T-helper 17 cell (primary cell): ENCODE measurements around the gene PACS1. TPM values are rescaled to one million over a fixed set of nuclear protein-coding genes. Genes with fewer than 3 reads are reported as not detected.

Experiments
- ATAC-seq: fragments of 150-1000 bp; cut with Tn5 transposase; 2 replicates; pipeline ENCODE4 v1.10.0; 2021; ENCODE audit warnings: mild to moderate bottlenecking, moderate library complexity
- DNase-seq, 3 donors: peaks; one replicate each; pipeline versions ENCODE4 v3.0.0 to v3.0.0-alpha.2; 2020 to 2021
- H3K9me3 ChIP-seq: one replicate; pipeline ENCODE4 v1.7.0; 2013; ENCODE audit warnings: low read length, mild to moderate bottlenecking; ENCODE audit not compliant: control insufficient read depth, poor library complexity, severe bottlenecking
- H3K27ac Mint-ChIP-seq: one replicate; pipeline ENCODE4 v1.8.0; 2022; ENCODE audit warnings: mild to moderate bottlenecking, moderate library complexity, mixed read lengths
- H3K27me3 Mint-ChIP-seq: one replicate; pipeline ENCODE4 v1.8.0; 2022; ENCODE audit warnings: mixed read lengths
- H3K36me3 Mint-ChIP-seq: one replicate; pipeline ENCODE4 v1.8.0; 2022; ENCODE audit warnings: low read depth, mixed read lengths
- H3K4me1 Mint-ChIP-seq: one replicate; pipeline ENCODE4 v1.8.0; 2022; ENCODE audit warnings: mild to moderate bottlenecking, mixed read lengths
- H3K4me3 Mint-ChIP-seq: one replicate; pipeline ENCODE4 v1.8.0; 2022; ENCODE audit warnings: mild to moderate bottlenecking, moderate library complexity, mixed read lengths
- total RNA-seq, 4 donors: library from RNA in 2 of 4; stranded (reverse) in 2 of 4; gene quantifications; one replicate each; pipeline ENCODE4 v1.2.3 and lab custom pipeline; 2022 to 2026

The PACS1 gene
- total RNA-seq, 2 donors from 2014 or later: 215 to 227 TPM

DNA sequence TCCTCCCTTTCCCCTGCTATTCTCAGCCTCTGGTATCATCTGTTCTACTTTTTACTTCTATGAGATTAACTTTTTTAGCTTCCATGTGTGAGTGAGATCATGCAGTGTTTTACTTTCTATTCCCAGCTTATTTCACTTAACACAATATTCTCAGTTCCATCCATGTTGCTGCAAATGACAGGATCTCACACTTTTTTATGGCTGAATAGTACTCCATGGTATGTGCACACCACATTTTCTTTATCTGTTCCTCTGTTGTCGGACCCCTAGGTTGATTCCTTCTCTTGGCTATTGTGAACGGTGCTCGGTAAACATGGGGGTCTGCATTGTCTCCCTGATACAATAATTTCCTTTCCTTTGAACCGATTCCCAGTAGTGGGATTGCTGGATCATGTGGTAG, 117.4 kb downstream of the PACS1 start:
- ATAC-seq (no peak), DNase-seq (no peak)
- no peaks in the 10 kb centered on the region for H3K9me3 ChIP-seq
- Mint-ChIP-seq H3K4me3 (no peak overlapping the region), H3K27me3 (no peaks in the 10 kb centered on the region), H3K36me3 (no peaks in the 10 kb centered on the region), H3K4me1 (peaks cover 38% of the 10 kb centered on the region), H3K27ac (no peak overlapping the region)

- H3K27me3 Mint-ChIP-seq: no peaks in the 10 kb centered on the region
- H3K9me3 ChIP-seq: no peaks in the 10 kb centered on the region
- H3K4me1 Mint-ChIP-seq: peaks cover 33% of the 10 kb centered on the region
- ATAC-seq (no peak), DNase-seq (no peak)
- no peaks in the 10 kb centered on the region for H3K36me3 Mint-ChIP-seq
- no peak overlapping the region for H3K4me3 Mint-ChIP-seq
- no peak overlapping the region for H3K27ac Mint-ChIP-seq
Observed at GRCh38 chr11:66188580-66188979, 118.5 kb downstream of the PACS1 start.

DNA sequence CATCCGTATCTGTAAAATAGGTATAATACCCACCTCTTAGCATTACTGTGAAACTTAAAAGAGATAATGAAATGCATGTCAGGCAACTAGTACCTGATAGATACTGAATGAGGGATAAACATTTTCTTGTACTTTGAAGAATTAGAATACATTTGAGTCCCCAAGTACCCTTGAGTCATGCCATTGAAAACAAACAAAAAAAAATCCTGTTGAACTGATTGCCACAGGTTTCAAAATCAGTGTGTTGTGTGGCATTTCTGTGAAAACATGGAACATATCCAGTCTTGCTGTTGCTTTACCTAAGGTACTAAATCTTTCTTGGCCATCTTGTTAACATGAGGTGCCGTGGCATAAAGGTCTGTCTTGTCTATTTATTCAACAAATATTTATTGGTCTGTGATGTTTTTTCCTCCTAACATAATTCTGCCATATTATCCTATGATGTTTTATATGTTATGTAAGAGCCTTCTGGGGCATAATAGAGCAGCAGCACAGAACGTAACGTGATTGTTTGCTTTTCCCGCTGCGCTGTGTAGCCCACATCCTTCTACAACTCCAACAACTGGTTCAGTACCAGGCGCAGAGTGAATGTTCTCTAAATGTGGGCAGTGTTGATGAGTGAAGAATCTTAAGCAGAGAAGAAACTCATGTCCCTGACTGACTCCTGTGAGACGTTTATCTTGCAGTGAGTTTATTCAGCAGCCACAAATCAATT, 119.1 kb downstream of the PACS1 start:
- H3K4me3 Mint-ChIP-seq: no peak overlapping the region
- no peak overlapping the region for H3K27ac Mint-ChIP-seq
- H3K36me3 Mint-ChIP-seq: no peaks in the 10 kb centered on the region
- no peak for DNase-seq
- no peak for ATAC-seq
- peaks cover 29% of the 10 kb centered on the region for H3K4me1 Mint-ChIP-seq
- H3K9me3 ChIP-seq: no peaks in the 10 kb centered on the region
- H3K27me3 Mint-ChIP-seq: no peaks in the 10 kb centered on the region

GRCh38 chr11:66190786-66191185, 120.7 kb downstream of the PACS1 start:
- no peaks in the 10 kb centered on the region for H3K27me3 Mint-ChIP-seq
- H3K27ac Mint-ChIP-seq: peak overlapping the region; percentile 72
- DNase-seq (no peak), ATAC-seq (no peak)
- H3K4me1 Mint-ChIP-seq: peaks cover 20% of the 10 kb centered on the region
- H3K4me3 Mint-ChIP-seq: no peak overlapping the region
- no peaks in the 10 kb centered on the region for H3K9me3 ChIP-seq
- no peaks in the 10 kb centered on the region for H3K36me3 Mint-ChIP-seq

DNA sequence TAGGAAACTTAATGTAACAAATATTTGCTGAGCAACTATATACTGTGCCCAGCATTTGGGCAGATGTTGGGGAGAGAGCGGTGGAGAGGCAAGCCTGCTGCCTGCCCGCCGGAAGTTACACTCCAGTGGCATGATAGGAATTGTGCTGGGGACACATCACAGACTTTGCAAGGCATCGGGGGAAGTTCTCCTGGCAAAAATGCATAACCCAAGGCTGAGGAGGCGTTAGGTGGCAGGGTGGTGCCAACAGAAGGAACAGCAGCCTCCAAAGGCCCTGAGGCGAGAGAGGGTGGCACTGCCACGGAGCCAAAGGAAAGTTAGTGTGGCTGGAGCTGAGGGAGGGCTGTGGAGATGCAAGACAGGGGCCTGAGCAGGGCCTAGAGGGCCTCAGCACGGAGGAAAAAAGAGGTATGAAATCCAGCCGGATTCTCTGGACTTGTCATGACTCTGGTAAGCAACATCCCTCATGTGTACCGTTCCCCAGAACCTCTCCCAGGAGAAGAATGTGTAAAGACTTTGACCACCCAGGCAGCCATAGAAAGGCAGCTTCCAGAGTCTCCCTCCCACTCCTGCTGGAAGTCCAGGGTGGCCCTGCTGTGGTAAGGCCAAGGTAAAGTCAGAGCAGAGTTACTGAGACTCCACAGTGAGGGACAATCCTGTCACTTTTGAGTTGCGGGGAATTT, 122.2 kb downstream of the PACS1 start:
- ATAC-seq (no peak), DNase-seq (no peak)
- no peaks in the 10 kb centered on the region for H3K9me3 ChIP-seq
- Mint-ChIP-seq H3K27me3 (no peaks in the 10 kb centered on the region), H3K27ac (peak overlapping the region; percentile 72), H3K36me3 (no peaks in the 10 kb centered on the region), H3K4me1 (peaks cover 15% of the 10 kb centered on the region), H3K4me3 (peak overlapping the region; percentile 62)

DNA sequence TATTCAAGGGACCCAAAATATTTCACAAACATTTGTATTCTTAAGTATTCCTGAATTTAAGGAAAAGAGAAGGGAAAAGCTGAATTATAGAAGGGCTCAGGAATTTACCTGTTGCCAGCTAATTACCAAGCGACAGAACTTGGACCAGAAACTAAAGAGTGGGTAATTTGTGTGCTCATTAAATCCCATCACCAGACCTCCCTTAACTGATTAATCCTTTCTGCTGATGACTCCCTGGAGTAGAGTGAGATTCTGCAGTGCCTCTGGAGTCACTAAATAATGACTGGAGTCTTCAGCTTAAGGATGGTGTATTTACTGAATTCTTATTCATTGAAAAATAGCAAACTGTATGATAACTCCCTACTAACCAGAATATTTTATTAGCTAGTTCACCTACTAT, 124.3 kb downstream of the PACS1 start:
- H3K27me3 Mint-ChIP-seq: no peaks in the 10 kb centered on the region
- no peak for ATAC-seq
- no peak overlapping the region for H3K4me3 Mint-ChIP-seq
- H3K27ac Mint-ChIP-seq: no peak overlapping the region
- no peak for DNase-seq
- no peaks in the 10 kb centered on the region for H3K9me3 ChIP-seq
- no peaks in the 10 kb centered on the region for H3K36me3 Mint-ChIP-seq
- H3K4me1 Mint-ChIP-seq: peaks cover 6% of the 10 kb centered on the region

DNA sequence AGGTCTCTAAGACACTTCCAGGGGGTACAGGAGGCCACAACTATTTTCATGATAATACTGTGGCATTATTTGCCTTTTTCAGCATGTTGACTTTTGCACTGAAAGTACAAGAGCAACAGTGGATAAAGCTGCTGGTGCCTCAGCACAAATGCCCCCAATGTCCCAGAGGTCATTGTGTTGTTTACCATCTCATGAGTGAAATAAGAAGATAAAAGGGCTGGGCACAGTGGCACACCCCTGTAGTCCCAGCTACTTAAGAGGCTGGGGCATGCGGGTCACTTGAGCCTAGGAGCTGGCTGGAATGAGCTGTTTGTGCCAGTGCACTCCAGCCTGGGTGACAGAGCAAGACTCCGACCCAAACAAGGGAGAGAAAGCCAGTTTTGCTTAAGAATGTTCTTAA, 125.8 kb downstream of the PACS1 start:
- no peak overlapping the region for H3K4me3 Mint-ChIP-seq
- no peaks in the 10 kb centered on the region for H3K9me3 ChIP-seq
- no peak for ATAC-seq
- H3K4me1 Mint-ChIP-seq: peaks cover 5% of the 10 kb centered on the region
- no peak for DNase-seq
- no peak overlapping the region for H3K27ac Mint-ChIP-seq
- no peaks in the 10 kb centered on the region for H3K27me3 Mint-ChIP-seq
- no peaks in the 10 kb centered on the region for H3K36me3 Mint-ChIP-seq

- no peak overlapping the region for H3K27ac Mint-ChIP-seq
- no peak for DNase-seq
- no peaks in the 10 kb centered on the region for H3K27me3 Mint-ChIP-seq
- ATAC-seq: no peak
- no peaks in the 10 kb centered on the region for H3K9me3 ChIP-seq
- H3K4me1 Mint-ChIP-seq: peaks cover 2% of the 10 kb centered on the region
- H3K36me3 Mint-ChIP-seq: peaks cover 2% of the 10 kb centered on the region
- no peak overlapping the region for H3K4me3 Mint-ChIP-seq
Observed at GRCh38 chr11:66203847-66204246, 133.8 kb downstream of the PACS1 start.

- H3K27me3 Mint-ChIP-seq: no peaks in the 10 kb centered on the region
- DNase-seq (no peak), ATAC-seq (no peak)
- peaks cover 5% of the 10 kb centered on the region for H3K36me3 Mint-ChIP-seq
- no peaks in the 10 kb centered on the region for H3K9me3 ChIP-seq
- no peak overlapping the region for H3K4me3 Mint-ChIP-seq
- H3K27ac Mint-ChIP-seq: no peak overlapping the region
- H3K4me1 Mint-ChIP-seq: peaks cover 6% of the 10 kb centered on the region
Observed at GRCh38 chr11:66204412-66204811, 134.3 kb downstream of the PACS1 start.

GRCh38 chr11:66207816-66208215, 137.7 kb downstream of the PACS1 start:
- no peaks in the 10 kb centered on the region for H3K9me3 ChIP-seq
- peak overlapping the region; percentile 61 for H3K27ac Mint-ChIP-seq
- peaks cover 6% of the 10 kb centered on the region for H3K36me3 Mint-ChIP-seq
- no peaks in the 10 kb centered on the region for H3K27me3 Mint-ChIP-seq
- no peak for ATAC-seq
- peaks cover 9% of the 10 kb centered on the region for H3K4me1 Mint-ChIP-seq
- no peak for DNase-seq
- peak overlapping the region; percentile 31 for H3K4me3 Mint-ChIP-seq

DNA sequence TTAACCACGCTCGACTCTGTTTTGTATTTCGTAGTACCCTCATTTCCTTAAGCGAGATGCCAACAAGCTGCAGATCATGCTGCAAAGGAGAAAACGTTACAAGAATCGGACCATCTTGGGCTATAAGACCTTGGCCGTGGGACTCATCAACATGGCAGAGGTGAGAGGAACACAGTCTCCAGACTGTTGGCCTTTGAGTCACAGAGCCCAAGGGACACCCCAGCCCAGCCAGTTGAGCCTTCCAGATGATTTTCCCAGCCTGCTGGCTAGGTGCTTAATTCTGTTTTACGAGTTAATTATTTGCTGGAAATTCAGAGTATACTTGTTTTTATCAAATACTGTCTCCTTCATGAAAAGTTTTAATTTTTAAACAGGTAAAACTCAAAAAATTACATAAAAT, 141.0 kb downstream of the PACS1 start:
- H3K27me3 Mint-ChIP-seq: no peaks in the 10 kb centered on the region
- H3K4me1 Mint-ChIP-seq: peaks cover 8% of the 10 kb centered on the region
- H3K36me3 Mint-ChIP-seq: peaks cover 6% of the 10 kb centered on the region
- H3K27ac Mint-ChIP-seq: peak overlapping the region; percentile 74
- no peak overlapping the region for H3K4me3 Mint-ChIP-seq
- no peak for DNase-seq
- H3K9me3 ChIP-seq: no peaks in the 10 kb centered on the region
- ATAC-seq: no peak

- Mint-ChIP-seq H3K36me3 (peaks cover 4% of the 10 kb centered on the region), H3K27ac (no peak overlapping the region), H3K27me3 (no peaks in the 10 kb centered on the region), H3K4me3 (no peak overlapping the region), H3K4me1 (peaks cover 11% of the 10 kb centered on the region)
- no peaks in the 10 kb centered on the region for H3K9me3 ChIP-seq
- ATAC-seq (no peak), DNase-seq (no peak)
Observed at GRCh38 chr11:66216911-66217310, 146.8 kb downstream of the PACS1 start.

DNA sequence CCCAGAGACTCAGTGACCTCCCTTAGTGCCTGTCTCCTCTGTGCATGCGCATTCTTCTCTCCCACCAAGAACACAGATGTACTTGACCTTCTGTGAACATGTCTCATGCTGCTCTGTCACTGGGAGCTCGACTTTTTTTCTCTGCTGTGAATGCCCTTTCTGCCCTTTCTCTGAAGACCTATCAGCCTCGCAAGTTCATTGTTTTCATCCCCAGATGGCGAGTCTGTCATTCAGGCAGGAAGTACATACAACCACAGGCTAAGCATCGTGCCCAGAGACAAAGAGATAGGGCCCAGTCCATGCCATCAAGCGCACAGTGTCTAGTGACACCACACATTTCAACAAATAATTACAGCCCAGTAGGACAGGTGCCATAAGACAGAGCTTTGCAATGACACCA, 148.0 kb downstream of the PACS1 start:
- Mint-ChIP-seq H3K36me3 (peaks cover 4% of the 10 kb centered on the region), H3K27ac (peak overlapping the region; percentile 32), H3K4me1 (peaks cover 17% of the 10 kb centered on the region), H3K27me3 (no peaks in the 10 kb centered on the region), H3K4me3 (no peak overlapping the region)
- no peaks in the 10 kb centered on the region for H3K9me3 ChIP-seq
- no peak for ATAC-seq
- no peak for DNase-seq
